HEK293T (cell line): Measurements from ENCODE around the gene KIFC3.

Experiments
- BHLHE40 ChIP-seq: fragments of 450-650 bp; IDR thresholded peaks from 2 replicates; pipeline ENCODE4 v1.6.1; 2016; ENCODE audit warnings: mild to moderate bottlenecking, moderate library complexity, borderline replicate concordance
- CTBP1 ChIP-seq: fragments of 450-650 bp; IDR thresholded peaks from 2 replicates; pipeline ENCODE4 v1.6.1; 2016; ENCODE audit warnings: borderline replicate concordance
- FOXA1 ChIP-seq: fragments of 450-650 bp; IDR thresholded peaks from 2 replicates; pipeline ENCODE4 v1.6.1; 2016; ENCODE audit warnings: mild to moderate bottlenecking
- FOXM1 ChIP-seq: fragments of 450-650 bp; IDR thresholded peaks from 2 replicates; pipeline ENCODE4 v1.6.1; 2017; ENCODE audit warnings: mild to moderate bottlenecking, borderline replicate concordance
- HDGF ChIP-seq: fragments of 450-650 bp; IDR thresholded peaks from 2 replicates; pipeline ENCODE4 v1.6.1; 2017; ENCODE audit warnings: antibody characterized with exemption, borderline replicate concordance
- L3MBTL2 ChIP-seq: fragments of 450-650 bp; conservative IDR thresholded peaks from 2 replicates; pipeline ENCODE4 v1.6.1; 2016; ENCODE audit warnings: mild to moderate bottlenecking
- LEF1 ChIP-seq: fragments of 450-650 bp; IDR thresholded peaks from 2 replicates; pipeline ENCODE4 v1.6.1; 2017; ENCODE audit warnings: mild to moderate bottlenecking, borderline replicate concordance
- NFRKB ChIP-seq: fragments of 450-650 bp; IDR thresholded peaks from 2 replicates; pipeline ENCODE4 v1.6.1; 2016; ENCODE audit warnings: mild to moderate bottlenecking, moderate library complexity
- SP1 ChIP-seq: fragments of 450-650 bp; IDR thresholded peaks from 2 replicates; pipeline ENCODE4 v1.6.1; 2017
- SUZ12 ChIP-seq: fragments of 450-650 bp; IDR thresholded peaks from 2 replicates; pipeline ENCODE4 v1.6.1; 2016; ENCODE audit warnings: mild to moderate bottlenecking
- TARDBP ChIP-seq: fragments of 450-650 bp; IDR thresholded peaks from 2 replicates; pipeline ENCODE4 v1.6.1; 2016
- ZNF384 ChIP-seq: fragments of 450-650 bp; IDR thresholded peaks from 2 replicates; pipeline ENCODE4 v1.6.1; 2016
- TF ChIP-seq, protein P1 (sequence below): fragments of 450-650 bp; IDR thresholded peaks from 2 replicates; pipeline ENCODE4 v1.6.1; 2016

DNA sequence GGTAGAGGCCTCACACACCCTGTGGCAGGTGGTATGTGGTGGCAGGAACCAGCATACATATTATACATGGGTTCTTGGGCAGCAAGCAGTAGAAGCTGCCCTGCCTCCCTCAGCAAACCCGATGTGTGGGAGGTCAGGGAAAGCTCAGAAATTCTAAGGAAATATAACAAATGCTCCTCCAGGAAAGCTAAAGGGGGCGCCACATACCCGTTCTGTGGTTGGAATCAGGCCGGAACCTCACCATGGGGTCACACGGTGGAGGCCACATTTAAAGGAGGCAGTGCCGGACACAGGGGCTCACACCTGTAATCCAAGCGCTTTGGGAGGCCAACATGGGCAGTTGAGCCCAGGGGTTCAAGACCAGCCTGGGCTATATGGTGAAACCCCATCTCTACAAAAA is 79.1 kb downstream of the KIFC3 start:
- TF ChIP-seq LEF1 (no peak), BHLHE40 (no peak), SUZ12 (no peak), FOXM1 (no peak), FOXA1 (no peak), NFRKB (no peak), ZNF384 (no peak), SP1 (no peak), CTBP1 (no peak), TARDBP (no peak), HDGF (no peak), L3MBTL2 (no peak)
- TF ChIP-seq, protein P1, sequence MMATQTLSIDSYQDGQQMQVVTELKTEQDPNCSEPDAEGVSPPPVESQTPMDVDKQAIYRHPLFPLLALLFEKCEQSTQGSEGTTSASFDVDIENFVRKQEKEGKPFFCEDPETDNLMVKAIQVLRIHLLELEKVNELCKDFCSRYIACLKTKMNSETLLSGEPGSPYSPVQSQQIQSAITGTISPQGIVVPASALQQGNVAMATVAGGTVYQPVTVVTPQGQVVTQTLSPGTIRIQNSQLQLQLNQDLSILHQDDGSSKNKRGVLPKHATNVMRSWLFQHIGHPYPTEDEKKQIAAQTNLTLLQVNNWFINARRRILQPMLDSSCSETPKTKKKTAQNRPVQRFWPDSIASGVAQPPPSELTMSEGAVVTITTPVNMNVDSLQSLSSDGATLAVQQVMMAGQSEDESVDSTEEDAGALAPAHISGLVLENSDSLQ = no peak
